HepG2 (cell line): ENCODE measurements around the gene PERCC1. TPM values are rescaled to one million over a fixed set of nuclear protein-coding genes. Genes with fewer than 3 reads are reported as not detected.

ENCODE experiments used
- ATAC-seq: fragments of 200-7000 bp; cut with Tn5 transposase; 3 replicates; pipeline ENCODE4 v1.9.1; 2020; ENCODE audit warnings: mild to moderate bottlenecking, moderate library complexity
- BruUV-seq: library from RNA; stranded (reverse); fragments of 400-500 nt; replicated peaks from 2 replicates; lab custom pipeline; 2021; lab: Mats Ljungman, UMichigan
- CTCF ChIA-PET: fragments of 300-600 bp; formaldehyde crosslinking; extraction: SDS; loops from one replicate; lab custom pipeline; 2021; ENCODE audit warnings: low total read pairs, inconsistent platforms, low intra/inter-chr PET ratio; lab: Yijun Ruan, JAX
- POLR2A ChIA-PET: fragments of 350-600 bp; sonication (Branson Sonifier 250); formaldehyde crosslinking; loops from one replicate; lab custom pipeline; 2020; ENCODE audit warnings: antibody characterized with exemption, inconsistent platforms; lab: Yijun Ruan, JAX
- DNase-seq: peaks from one replicate; pipeline ENCODE4 v3.0.0-alpha.2; 2015; ENCODE audit warnings: low spot score
- FAIRE-seq: peaks from 3 replicates; lab custom pipeline; 2011; peaks lifted over from hg19 to GRCh38; lab: Jason Lieb, UNC
- H2AFZ ChIP-seq: one replicate; pipeline ENCODE4 v1.6.1; 2011; ENCODE audit warnings: low read length, inconsistent platforms
- H3K27ac ChIP-seq: fragments of 300-600 bp; 3 replicates; pipeline ENCODE4 v1.8.0; 2011; ENCODE audit warnings: mixed run types, mild to moderate bottlenecking, mixed read lengths, low read length, inconsistent platforms; ENCODE audit not compliant: insufficient read depth; ENCODE audit errors: extremely low read length
- H3K27me3 ChIP-seq, 2 experiments: fragments of 200-600 bp in 1 of 2; 2 replicates in 1 of 2; 3 replicates in 1 of 2; pipeline versions ENCODE4 v1.6.0 to v1.8.0; 2011; ENCODE audit warnings: low read length in 2 of 2, mild to moderate bottlenecking in 2 of 2, moderate library complexity in 2 of 2, inconsistent platforms in 1 of 2; ENCODE audit not compliant: insufficient read depth in 2 of 2, control insufficient read depth in 1 of 2
- H3K36me3 ChIP-seq, 2 experiments: fragments of 200-600 bp in 1 of 2; replicated peaks in 1 of 2; 2 replicates in 1 of 2; 3 replicates in 1 of 2; pipeline versions ENCODE4 v1.5.1 to v1.8.0; 2011; ENCODE audit warnings: low read length in 2 of 2, inconsistent platforms in 1 of 2; ENCODE audit not compliant: insufficient read depth in 2 of 2, control insufficient read depth in 1 of 2
- H3K4me1 ChIP-seq: 2 replicates; pipeline ENCODE4 v1.5.1; 2012; ENCODE audit warnings: low read length, inconsistent platforms; ENCODE audit not compliant: insufficient read depth
- H3K4me2 ChIP-seq: 2 replicates; pipeline ENCODE4 v1.6.0; 2011; ENCODE audit warnings: low read depth, low read length, inconsistent platforms
- H3K4me3 ChIP-seq, 3 experiments: fragments of 200-600 bp in 1 of 3; sonication (generic), shearing (Covaris generic) in 1 of 3; replicated peaks in 1 of 3; 2 replicates each; pipeline ENCODE4 v1.5.1; 2011 to 2016; ENCODE audit warnings: low read length in 3 of 3, inconsistent platforms in 2 of 3, low read depth in 2 of 3, mild to moderate bottlenecking in 2 of 3, control low read depth in 1 of 3, mixed read lengths in 1 of 3; ENCODE audit not compliant: insufficient read depth in 1 of 3
- H3K79me2 ChIP-seq: one replicate; pipeline ENCODE4 v1.6.1; 2011; ENCODE audit warnings: low read length, inconsistent platforms; ENCODE audit not compliant: insufficient read depth
- H3K9ac ChIP-seq: 2 replicates; pipeline ENCODE4 v1.6.0; 2011; ENCODE audit warnings: mild to moderate bottlenecking, low read depth, low read length, inconsistent platforms; ENCODE audit not compliant: insufficient read depth
- H3K9me3 ChIP-seq: 2 replicates; pipeline ENCODE4 v1.5.1; 2012; ENCODE audit warnings: mild to moderate bottlenecking, low read length
- H4K20me1 ChIP-seq: 2 replicates; pipeline ENCODE4 v1.6.0; 2011; ENCODE audit warnings: inconsistent platforms, mild to moderate bottlenecking, low read length, moderate library complexity; ENCODE audit not compliant: insufficient read depth
- ZBED4 ChIP-seq: sonication (generic); formaldehyde crosslinking; IDR thresholded peaks from 2 replicates; pipeline ENCODE4 v1.4.0; 2020; ENCODE audit warnings: missing genetic modification reagents, borderline replicate concordance
- ZNF160 ChIP-seq: sonication (generic); formaldehyde crosslinking; IDR thresholded peaks from 2 replicates; pipeline ENCODE4 v1.8.0; 2022; ENCODE audit warnings: mild to moderate bottlenecking, inconsistent platforms, missing genetic modification reagents
- ZNF691 ChIP-seq: sonication (generic); formaldehyde crosslinking; IDR thresholded peaks from 2 replicates; pipeline ENCODE4 v1.4.0; 2020; ENCODE audit warnings: missing genetic modification reagents, low read depth, mild to moderate bottlenecking, borderline replicate concordance
- WGBS: methylation state at CpG from one replicate; pipeline ENCODE4 v1.1.6; 2017; ENCODE audit warnings: low lambda C conversion rate; 5-methylcytosine and 5-hydroxymethylcytosine counted together
- in situ Hi-C: cut with HindIII; loops from 2 replicates; pipeline ENCODE4 v1.10.0; 2017; ENCODE audit warnings: low pct_unique_long_range_greater_than_20kb; ENCODE audit not compliant: extremely low pct_ligation_motif_present
- intact Hi-C: fragments of 100-400 bp; cut with micrococcal nuclease; formaldehyde crosslinking; loops from one replicate; pipeline ENCODE4 v1.10.0; 2022; ENCODE audit not compliant: unreplicated experiment
- polyA plus RNA-seq, 8 experiments: library from polyadenylated mRNA; depleted of rRNA in 3 of 8; stranded (reverse) in 7 of 8; unstranded in 1 of 8; fragments of >200 nt; fragmentation: Illumina TruSeq in 4 of 8; extraction: Trizol in 4 of 8; gene quantifications; 2 replicates each; pipeline versions ENCODE4 v1.2.1 to v1.2.3, GENCODE V29; 2011 to 2016; ENCODE audit warnings: low read depth in 4 of 8, missing spikeins in 1 of 8, mixed read lengths in 1 of 8; ENCODE audit not compliant: insufficient read depth in 1 of 8
- total RNA-seq, 5 experiments: library from RNA; depleted of rRNA; stranded (reverse); fragments of >200 nt; fragmentation: Illumina TruSeq; extraction: Trizol; gene quantifications; 2 replicates each; pipeline ENCODE4 v1.2.3, GENCODE V29; 2016; ENCODE audit warnings: low read depth in 1 of 5

The PERCC1 gene
- total and polyA plus RNA-seq, 2 of the 13 experiments (the other 11 are each of a cell fraction or from before 2014, with no cell fraction given), result 0.15 TPM; not detected in 1

GRCh38 chr16:1403733-1404132 is 27.1 kb upstream of the PERCC1 start:
- peaks cover 6% of the 10 kb centered on the region for H3K4me1 ChIP-seq
- peaks cover 10 to 11% of the 10 kb centered on the region in 2 experiments; a peak in 4 of 5 replicates for H3K36me3 ChIP-seq
- FAIRE-seq, result no peak
- H2AFZ ChIP-seq, result no peak overlapping the region
- H3K27me3 ChIP-seq, result no peaks in the 10 kb centered on the region
- CTCF ChIA-PET, result no interaction called here
- H4K20me1 ChIP-seq, result peaks cover 10% of the 10 kb centered on the region; the same call in 1 of the 2 replicates
- H3K4me2 ChIP-seq, result no peak overlapping the region
- no peak overlapping the region for H3K9ac ChIP-seq
- WGBS, result 86% methylated on average over 14 of the region's 14 CpGs
- no TSS peak for BruUV-seq
- TF ChIP-seq ZBED4 (CRISPR knock-in tag) (no peak), ZNF160 (no peak), ZNF691 (CRISPR knock-in tag) (no peak)
- no peaks in the 10 kb centered on the region for H3K9me3 ChIP-seq
- POLR2A ChIA-PET, result no interaction called here
- H3K27ac ChIP-seq, result no peak overlapping the region
- H3K79me2 ChIP-seq, result peaks cover 5% of the 10 kb centered on the region
- H3K4me3 ChIP-seq, result no peak overlapping the region
- intact Hi-C loops (no loop called here), in situ Hi-C loops (no loop called here)
- no peak for ATAC-seq
- no peak for DNase-seq
